DMS 273 (cell line): ENCODE data around the gene P2RX3.

Source experiments
- DNase-seq: peaks from one replicate; lab custom pipeline; 2025; ENCODE audit not compliant: unreplicated experiment; lab: John Stamatoyannopoulos, UW

The P2RX3 gene

DNA sequence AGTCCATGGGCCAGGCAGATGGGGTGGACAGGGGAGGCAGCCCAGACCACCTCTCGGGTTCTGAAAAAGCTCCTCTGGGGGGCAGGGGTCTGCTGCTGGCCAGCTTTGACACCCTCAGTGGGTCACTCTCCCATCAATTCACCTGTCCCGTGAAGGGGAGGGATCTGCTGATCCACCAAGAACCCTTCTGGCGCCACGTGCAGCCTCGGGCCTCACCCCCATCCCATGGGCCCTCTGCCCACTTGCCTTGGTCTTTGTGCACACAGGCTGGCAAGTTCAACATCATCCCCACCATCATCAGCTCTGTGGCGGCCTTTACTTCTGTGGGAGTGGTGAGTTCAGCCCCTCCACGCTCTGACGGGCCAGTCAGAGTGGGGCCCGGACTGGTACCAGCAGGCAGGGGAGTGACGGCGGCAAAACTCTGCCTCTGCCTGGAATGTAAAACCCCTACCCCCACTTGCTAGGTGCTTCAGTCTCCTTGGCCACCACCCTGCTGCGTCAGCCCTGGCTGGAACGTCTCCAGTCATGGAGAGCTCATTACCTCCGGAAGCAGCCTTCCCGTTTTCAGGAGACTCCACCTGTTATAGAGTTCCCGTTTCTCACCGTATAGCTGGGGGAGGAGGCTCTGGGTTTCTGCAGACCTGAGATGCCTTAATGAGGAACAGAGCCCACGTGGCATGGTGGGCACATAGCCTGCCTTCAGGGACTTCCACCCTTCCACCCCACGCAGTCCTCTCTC lies 30.1 kb downstream of the P2RX3 start:
- DNase-seq = no peak

DNA sequence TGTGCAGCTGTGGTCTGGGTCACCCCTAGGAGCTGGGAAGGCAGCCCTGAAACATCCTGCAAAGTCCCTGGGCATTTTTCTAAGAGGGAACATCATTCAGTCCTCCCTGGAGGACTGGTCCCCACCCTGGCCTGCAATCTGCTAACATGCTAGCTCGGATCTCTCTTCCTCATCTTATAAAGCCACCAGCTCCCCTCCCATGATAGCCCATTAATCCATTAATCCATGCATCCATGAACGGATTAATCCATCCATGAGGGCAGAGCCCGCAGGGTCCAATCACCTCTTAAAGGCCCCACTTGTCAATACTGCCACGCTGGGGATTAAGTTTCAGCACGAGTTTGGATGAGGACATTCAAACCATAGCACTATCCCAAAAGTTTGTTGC lies 30.7 kb downstream of the P2RX3 start:
- DNase-seq = no peak

DNA sequence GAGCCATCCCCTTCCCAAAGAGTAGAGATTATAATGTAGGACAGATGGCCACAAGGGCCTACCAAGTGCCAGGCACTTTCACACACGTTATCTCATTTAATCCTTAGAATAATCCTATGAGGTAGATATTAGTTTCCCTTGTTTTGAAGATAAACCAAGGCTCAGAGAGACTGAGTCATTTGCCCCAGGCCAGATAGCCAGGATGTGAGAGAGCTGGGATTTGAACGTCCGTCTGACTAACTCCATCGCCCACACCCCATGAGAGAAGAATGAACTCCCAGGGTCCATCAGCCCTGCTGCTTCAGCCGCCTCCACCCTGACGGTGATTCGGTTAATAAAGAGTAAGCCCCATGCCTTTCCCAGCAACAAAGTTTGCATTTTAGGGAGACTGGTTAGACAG lies 32.1 kb downstream of the P2RX3 start:
- DNase-seq = no peak

DNA sequence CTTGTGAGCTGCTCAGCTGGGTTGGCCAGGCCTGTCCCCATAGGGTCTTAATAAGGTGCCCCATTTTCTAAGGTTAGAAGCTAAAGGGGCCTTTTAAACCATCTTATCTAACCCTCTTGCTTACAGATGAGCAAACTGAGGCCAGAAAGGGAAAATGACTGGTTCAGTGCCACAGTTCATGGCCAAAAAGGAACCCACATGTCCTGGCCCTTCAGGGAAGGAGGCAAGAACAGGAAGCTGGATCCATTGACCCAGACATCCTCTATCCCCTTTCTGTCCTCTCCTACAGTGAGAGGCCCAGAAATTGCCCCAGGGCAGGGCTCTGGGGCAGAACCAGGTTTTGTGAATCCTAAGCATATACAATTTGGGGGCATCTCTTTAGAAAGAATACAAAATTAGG lies 32.8 kb downstream of the P2RX3 start:
- DNase-seq = no peak

DNA sequence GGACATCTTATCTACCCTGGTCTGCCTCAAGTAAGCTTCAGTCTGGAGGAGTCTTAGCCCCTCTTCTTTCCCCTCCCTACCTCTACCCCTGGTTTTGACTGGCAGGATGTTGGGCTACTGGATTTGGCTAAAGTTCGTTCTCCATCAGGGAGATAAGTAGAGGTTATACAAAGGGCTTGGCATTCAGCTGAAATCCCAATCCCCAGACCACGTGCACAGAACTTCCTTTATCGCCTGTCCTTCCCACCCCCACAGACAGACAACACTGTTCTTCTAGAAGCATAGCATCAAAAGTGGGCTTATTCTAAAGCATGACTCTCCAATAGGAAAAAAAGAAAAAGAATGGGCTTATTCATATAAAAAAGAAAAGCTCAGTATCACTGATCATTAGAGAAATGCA lies 35.0 kb downstream of the P2RX3 start:
- no peak for DNase-seq

DNA sequence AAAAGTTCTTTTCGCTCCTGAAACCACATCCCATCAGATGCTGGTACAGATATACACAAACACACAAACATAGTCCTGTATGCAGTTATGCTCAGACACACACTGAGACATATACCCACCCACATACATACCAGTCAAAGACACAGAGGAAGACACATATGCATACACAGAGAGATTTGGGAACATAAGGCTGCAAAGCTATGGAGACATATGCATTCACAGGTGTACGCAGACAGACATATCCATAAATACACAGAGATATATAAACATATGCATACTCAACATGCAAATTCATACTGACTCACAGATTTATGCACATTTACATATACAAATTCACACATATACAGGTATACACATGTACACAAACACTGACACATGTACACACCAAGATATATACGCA lies 36.8 kb downstream of the P2RX3 start:
- no peak for DNase-seq

DNA sequence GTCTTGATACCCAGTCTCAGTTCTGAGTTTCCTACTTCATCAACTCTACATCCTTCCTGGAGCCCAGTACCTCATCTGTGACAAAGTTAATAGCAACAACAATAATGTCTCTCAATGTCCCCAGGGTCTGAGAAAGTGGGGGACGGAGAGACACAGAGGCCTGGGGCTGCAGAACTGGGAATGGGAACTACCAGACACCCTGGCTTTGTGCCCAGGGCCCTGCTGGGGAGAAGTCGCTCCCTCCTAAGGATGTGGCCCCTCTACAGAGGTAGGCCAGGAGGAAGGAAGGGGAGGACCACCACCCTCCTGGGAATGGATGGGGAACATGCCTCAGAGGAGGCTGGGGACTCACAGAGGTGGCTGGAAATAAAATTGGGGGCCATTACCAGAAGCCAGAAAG lies 37.3 kb downstream of the P2RX3 start:
- no peak for DNase-seq

DNA sequence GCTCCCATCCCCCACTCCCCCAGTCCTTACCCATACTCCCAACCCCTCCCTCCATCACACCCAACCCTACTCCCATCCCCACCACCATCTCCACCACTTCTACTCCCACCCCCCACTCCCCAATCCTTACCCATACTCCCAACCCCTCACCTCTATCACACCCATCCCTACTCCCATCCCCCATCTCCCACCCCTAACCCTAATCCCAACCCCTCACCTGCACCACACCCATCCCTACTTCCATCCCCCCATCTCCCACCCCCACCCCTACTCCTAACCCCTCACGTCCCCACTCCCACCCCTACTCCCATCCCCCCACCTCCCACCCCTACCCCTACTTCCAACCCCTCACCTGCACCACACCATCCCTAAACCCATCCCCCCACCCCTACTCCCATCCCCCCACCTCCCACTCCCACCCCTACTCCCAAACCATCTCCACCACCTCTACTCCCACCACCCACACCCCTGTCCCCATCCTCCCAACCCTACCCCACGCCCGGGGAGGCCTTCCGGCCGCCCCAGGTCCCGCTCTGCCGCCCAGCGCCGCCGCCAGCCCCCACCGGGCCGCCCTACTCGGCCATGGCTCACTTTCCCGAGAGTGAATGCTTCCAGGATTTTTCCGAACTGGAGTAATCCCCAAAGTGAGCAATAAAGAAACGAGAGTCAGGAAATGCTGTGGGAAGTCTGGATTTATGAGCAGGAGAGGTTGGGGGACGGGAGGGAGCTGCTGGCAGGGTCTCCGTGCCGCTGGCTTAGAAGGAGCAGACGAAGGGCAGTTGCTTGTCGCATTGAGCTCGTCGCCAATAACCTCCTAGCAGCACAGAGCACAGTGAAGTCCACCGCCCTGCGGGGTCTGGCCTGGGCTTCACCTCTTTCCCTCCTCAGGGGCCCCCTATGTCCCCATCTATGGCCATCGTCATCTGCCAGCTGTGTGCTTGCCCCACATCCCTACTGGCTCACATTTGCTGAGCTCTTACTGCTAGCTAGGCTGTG lies 38.2 kb downstream of the P2RX3 start:
- no peak for DNase-seq

DNA sequence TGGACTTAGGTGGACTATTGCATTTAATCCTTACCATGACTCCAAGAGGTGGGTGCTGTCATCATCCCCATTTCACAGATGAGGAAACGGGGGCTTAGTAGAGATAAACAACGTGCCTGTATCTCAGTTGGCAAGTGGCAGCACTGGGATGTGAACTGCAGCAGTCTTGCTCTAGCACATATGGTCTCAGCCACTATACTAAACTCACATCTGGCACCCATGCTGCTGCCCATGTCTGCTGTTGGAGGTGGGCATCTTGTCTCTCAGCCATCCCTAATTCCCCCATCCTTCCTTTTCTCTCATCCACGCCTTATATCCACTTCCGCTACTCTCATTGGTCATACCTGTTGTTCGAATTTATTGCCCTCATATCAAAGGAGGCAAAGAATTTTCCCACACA lies 39.0 kb downstream of the P2RX3 start:
- DNase-seq = peak; percentile 69

DNA sequence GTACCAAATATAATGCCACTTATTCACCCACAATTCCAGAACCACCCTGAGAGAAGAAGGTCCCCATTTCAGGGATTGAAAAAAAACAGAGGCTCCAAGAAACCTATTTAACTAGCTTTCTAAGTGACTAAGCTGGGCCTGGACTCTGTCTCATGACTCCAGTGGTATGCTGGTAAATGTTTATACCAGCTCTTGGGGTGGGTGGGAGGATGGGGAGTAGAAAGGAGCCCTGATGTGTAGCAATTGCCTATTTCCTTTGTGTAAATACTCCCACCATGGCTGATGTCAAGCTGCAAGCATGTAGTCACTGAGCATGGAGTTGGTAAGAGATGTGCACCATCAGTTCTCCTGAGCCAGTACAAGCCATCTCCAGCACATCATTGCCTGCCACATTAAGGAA lies 40.0 kb downstream of the P2RX3 start:
- DNase-seq = no peak

DNA sequence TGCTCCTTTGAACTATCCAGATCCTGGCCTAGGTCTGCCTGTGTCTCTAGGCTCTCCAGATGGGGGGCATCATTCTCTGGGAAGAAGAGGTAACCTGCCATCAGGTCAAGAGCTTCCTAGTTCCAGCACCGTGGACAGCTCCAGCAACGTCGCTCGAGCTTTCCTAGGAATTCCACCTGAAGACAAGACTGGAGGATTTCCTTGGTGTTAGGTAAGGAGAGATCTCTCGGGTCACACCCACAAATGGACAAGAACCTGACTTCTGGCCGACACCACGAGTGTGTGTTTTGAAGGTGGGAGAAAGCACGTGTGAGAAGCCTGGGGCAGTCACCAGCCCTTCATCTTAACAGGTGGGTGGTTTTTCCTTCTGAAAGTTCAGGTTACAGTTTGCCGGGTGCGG lies 41.6 kb downstream of the P2RX3 start:
- peak; percentile 13 for DNase-seq

DNA sequence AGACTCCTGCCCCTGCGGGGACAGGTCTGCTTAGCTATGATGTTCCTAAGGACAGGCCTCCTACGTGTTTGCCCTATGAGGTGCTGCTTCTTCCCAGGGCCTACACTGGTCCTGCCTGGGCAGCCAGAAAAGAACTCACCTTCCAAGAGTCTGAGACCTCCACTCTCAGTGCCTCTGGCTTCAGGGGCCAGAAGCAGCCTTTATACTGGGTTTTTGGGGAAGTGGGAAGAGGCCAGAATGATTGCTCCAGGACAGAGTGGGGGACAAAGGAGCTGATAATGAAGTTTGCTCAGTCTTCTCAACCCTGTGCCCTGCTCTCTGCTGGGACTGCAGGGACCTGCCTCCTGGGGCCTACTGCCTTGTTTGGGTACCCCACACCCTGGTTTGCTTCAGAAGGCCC lies 42.8 kb downstream of the P2RX3 start, which contains the start of gene PRG3:
Gene PRG3, minus strand, starts transcription at position 176 of the 400 bp plus-strand sequence. CDS start 442 bp downstream, outside the sequence.
- DNase-seq = no peak

DNA sequence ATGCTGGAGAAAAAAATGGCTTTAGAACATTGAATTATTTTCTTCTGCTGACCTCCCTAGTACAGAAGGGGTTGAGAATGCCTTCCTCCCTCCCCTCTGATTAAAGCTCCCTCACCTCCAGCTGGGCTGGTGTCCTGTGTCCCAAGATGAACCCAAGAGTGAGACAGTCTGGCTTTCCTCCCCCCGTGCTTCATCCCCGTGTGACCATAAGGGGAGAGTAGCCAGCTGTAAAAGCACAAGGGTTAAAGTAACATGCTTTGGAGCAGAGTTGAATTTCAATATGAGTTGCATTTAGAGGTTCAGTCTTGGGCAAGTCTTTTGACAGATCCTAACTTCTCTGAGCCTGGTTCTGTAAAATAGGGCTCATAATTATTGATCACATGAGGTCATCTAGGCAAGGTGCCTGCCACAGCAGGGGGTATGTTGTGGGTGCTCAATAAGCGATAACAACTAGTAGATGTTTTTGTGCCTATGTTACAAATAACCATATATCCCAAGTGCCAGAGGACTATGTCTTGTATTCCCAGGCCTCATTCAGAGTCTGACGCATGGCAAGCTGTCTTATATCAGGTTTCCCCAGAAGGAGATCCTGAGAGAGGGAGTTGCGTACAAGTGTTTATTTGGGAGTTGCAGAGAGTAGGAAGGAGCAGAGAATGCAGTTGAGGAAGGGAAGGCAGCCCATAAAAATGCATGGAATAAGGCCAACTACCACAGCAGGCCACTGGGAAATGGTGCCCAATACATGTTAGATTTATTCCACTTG lies 48.2 kb downstream of the P2RX3 start:
- peak; percentile 43 for DNase-seq

DNA sequence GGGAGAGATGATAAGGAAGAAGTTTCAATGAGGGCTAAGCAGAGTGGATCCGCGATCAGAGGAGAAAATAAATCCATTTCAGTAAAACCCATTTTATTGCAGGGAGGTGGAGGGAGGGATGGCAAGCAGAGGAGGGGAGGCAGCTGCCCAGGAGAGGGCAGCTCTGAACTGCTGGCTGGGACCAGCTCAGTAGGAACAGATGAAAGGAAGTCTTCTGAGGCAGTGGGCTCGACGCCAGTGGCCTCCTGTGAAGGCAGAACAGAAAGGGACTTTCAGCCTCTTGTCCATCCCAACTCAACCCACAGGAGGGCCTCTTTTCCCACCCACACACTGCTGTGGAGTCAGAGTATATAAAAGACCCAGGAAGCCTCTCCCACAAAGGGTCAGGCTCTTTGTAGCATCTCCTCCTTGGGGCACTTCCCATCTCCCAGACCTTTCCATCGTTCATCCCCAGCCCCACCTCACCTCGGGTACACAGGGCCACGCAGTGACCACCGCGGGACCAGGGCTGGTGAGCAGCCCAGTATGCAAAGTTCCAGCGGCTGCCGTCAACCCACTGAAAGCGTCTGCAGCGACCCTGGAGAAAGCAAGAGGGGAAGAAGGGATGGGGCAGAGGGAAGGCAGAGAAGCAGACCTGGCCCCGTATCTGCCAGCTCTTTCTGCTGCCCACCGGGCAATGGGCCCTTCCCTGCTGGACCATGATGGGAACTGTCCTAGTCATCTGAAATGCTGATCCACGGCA lies 49.3 kb downstream of the P2RX3 start:
- DNase-seq = peak; percentile 20

DNA sequence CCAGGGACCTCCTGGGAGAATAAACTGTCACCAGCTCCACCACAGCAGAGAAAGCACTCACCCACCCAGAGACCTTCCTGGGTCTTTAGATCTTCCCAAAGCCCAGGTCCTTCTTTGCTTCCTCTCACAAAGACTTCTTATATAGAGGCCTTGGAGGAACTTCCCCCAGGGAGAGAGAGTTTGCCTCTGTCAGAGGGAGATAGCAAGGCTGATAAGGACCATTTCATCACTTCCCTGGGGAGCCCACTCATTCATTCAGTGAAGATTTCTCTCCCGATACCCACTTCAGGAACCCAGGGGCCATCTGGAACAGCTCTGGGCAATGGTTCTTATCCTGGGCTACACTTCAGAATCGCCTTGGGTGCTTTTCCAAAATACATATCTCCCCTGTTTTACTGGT lies 52.4 kb downstream of the P2RX3 start, which contains the start of gene PRG2:
Gene PRG2, minus strand, starts transcription at position 116 of the 400 bp plus-strand sequence. CDS start 706 bp downstream, outside the sequence.
- DNase-seq = no peak

DNA sequence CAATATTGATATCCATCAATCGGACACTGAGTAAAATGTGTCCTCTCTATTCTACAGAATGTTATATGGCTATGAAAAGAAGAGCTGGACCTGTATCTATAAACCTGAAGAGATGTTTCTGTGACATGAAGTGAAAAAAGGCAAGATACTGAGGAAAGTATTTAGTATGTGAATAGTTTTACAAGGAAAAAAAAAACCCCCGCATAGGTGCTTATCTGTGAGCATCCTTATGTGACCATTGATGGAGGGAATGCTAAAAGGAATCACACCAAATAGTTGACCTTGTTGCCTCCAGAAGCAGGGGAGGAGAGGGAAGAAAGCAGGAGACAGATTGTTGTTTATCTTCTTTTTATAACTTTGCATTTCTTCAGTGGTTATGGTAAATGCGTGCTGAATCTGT lies 53.0 kb downstream of the P2RX3 start:
- DNase-seq = no peak

DNA sequence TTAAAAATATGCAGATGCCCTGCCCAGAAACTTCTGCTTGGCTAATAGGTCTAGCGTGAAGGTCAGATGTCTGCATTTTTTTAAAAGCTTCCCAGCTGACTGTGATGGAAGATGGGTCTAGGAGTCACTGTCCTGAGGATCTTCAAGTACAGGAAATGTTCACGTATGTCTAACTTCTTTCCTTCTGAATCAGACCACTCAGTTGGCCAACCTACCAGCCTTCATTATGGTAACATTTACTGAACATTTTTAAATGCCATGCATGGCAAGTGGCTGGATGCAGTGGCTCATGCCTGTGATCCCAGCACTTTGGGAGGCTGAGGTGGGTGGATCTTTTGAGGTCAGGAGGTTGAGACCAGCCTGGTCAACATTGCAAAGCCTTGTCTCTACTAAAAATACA lies 53.4 kb downstream of the P2RX3 start:
- no peak for DNase-seq

DNA sequence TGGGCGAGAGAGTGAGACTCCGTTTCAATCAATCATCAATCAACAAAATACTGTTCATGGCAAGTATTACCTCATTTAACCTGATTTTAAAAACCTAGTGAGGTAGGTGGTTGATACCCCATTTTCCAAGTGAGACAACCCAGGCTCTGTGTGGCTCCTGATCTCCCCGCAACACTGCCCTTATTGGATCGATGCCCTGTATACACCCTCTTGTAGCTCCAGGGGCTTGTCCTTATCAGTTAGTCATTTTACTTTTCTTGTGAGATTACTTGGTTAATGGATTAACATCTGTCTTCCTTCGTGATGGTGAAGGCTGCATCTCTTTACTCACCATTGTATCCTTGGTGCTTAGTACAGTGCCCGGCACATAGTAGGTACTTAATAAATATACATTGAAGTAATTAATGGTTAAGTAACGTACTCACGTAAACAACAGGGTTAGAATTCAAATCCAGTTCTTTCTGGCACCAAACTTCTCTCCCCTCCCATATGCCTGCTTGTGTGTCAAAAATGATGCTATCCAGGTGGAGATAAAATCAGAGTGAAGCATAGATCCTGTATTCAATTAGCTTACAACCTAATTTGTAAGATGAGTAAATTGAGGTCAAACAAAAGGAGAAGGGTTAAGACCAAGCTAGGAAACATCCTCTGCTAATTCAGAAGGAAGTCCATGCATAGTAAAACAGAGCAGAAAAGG lies 54.1 kb downstream of the P2RX3 start:
- no peak for DNase-seq

DNA sequence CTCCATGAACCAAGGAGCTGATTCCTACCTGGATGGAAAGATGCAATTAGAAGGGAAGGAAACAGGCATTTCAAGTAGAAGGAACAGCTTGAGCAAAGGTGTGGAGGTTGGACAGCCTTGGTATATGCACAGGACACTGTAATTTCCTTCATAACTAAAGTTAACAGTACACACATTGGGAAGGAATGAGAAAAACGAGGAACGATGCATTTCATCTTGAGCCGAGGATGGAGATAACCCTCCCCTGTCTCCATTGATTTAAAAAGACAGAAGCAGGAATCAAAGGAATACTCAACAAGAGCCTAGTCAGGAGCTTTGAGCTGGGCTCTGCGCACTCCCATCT lies 54.6 kb downstream of the P2RX3 start:
- DNase-seq = no peak
